ENCODE measurements around the gene KLF15.
A peak's percentile ranks its signal among the peaks of the same experiment; 100 is the strongest.

Gene KLF15

GRCh38 chr3:126389112-126389793, 32.0 kb upstream of the KLF15 start:
- peak; percentile 48 for DNase-seq

- DNase-seq: no peak
Measured at GRCh38 chr3:126381966-126382365, 24.8 kb upstream of the KLF15 start.

- no peak for DNase-seq
Measured at GRCh38 chr3:126380011-126380768, 23.0 kb upstream of the KLF15 start.

- no peak for DNase-seq
Measured at GRCh38 chr3:126378341-126378751, 21.1 kb upstream of the KLF15 start.

- DNase-seq: no peak
Measured at GRCh38 chr3:126377211-126377610, 20.0 kb upstream of the KLF15 start.

- no peak for DNase-seq
Measured at GRCh38 chr3:126376444-126376843, 19.2 kb upstream of the KLF15 start.

- no peak for DNase-seq
Measured at GRCh38 chr3:126375835-126376331, 18.7 kb upstream of the KLF15 start.

- no peak for DNase-seq
Measured at GRCh38 chr3:126373682-126374601, 16.7 kb upstream of the KLF15 start.

- no peak for DNase-seq
Measured at GRCh38 chr3:126373146-126373613, 16.0 kb upstream of the KLF15 start.

- DNase-seq: no peak
Measured at GRCh38 chr3:126372413-126373145, 15.4 kb upstream of the KLF15 start.

- no peak for DNase-seq
Measured at GRCh38 chr3:126371096-126371705, 14.0 kb upstream of the KLF15 start.

GRCh38 chr3:126370606-126371005, 13.4 kb upstream of the KLF15 start:
- no peak for DNase-seq

GRCh38 chr3:126370055-126370454, 12.8 kb upstream of the KLF15 start:
- DNase-seq: no peak

GRCh38 chr3:126369490-126369889, 12.3 kb upstream of the KLF15 start:
- DNase-seq: no peak

GRCh38 chr3:126367316-126367805, 10.2 kb upstream of the KLF15 start:
- no peak for DNase-seq

- DNase-seq: no peak
Measured at GRCh38 chr3:126365351-126366277, 8.4 kb upstream of the KLF15 start.

- no peak for DNase-seq
Measured at GRCh38 chr3:126364731-126365301, 7.6 kb upstream of the KLF15 start.

- no peak for DNase-seq
Measured at GRCh38 chr3:126364130-126364695, 7.0 kb upstream of the KLF15 start.

GRCh38 chr3:126361211-126361610, 4.0 kb upstream of the KLF15 start:
- no peak for DNase-seq

GRCh38 chr3:126360714-126361060, 3.5 kb upstream of the KLF15 start:
- no peak for DNase-seq

All from NCI-H2171 treated with DMSO at 0.1 percent for 48 hours (cell line).